Panc1 (cell line): Measurements from ENCODE around the gene GTPBP1. TPM values are rescaled to one million over a fixed set of nuclear protein-coding genes. Genes with fewer than 3 reads are reported as not detected.

ENCODE experiments used
- ATAC-seq: fragments of 200-7000 bp; cut with Tn5 transposase; 2 replicates; pipeline ENCODE4 v1.9.1; 2020; ENCODE audit warnings: mild to moderate bottlenecking, moderate library complexity
- BruUV-seq: library from RNA; stranded (reverse); fragments of 400-500 nt; replicated peaks from 2 replicates; lab custom pipeline; 2021; lab: Mats Ljungman, UMichigan
- CTCF ChIA-PET: fragments of 300-600 bp; sonication (Branson Sonifier 250); formaldehyde crosslinking; loops from one replicate; lab custom pipeline; 2022; ENCODE audit warnings: antibody characterized with exemption; lab: Charles Lee
- POLR2A ChIA-PET: fragments of 300-600 bp; sonication (Branson Sonifier 250); formaldehyde crosslinking; loops from one replicate; lab custom pipeline; 2022; ENCODE audit warnings: antibody characterized with exemption; lab: Charles Lee
- DNase-seq: peaks from one replicate; pipeline ENCODE4 v3.0.0-alpha.2; 2010; ENCODE audit warnings: low read depth, low spot score
- H3K27ac ChIP-seq: 2 replicates; pipeline ENCODE4 v1.5.1; 2011; ENCODE audit warnings: mild to moderate bottlenecking, low read length, inconsistent platforms
- H3K27me3 ChIP-seq: fragments of 200-500 bp; sonication (Bioruptor generic); 2 replicates; pipeline ENCODE4 v1.6.0; 2014; ENCODE audit warnings: low read length, inconsistent platforms; ENCODE audit not compliant: control insufficient read depth, insufficient read depth
- H3K36me3 ChIP-seq: fragments of 200-500 bp; sonication (Bioruptor generic); 2 replicates; pipeline ENCODE4 v1.5.1; 2014; ENCODE audit warnings: inconsistent platforms, mild to moderate bottlenecking, low read length, moderate library complexity; ENCODE audit not compliant: control insufficient read depth, insufficient read depth
- H3K4me1 ChIP-seq: 2 replicates; pipeline ENCODE4 v1.5.1; 2011; ENCODE audit warnings: inconsistent platforms, mild to moderate bottlenecking, low read length, moderate library complexity; ENCODE audit not compliant: control insufficient read depth, insufficient read depth
- H3K4me3 ChIP-seq, 2 experiments: 2 replicates each; pipeline ENCODE4 v1.5.1; 2011 to 2012; ENCODE audit warnings: low read depth in 2 of 2, low read length in 2 of 2, mild to moderate bottlenecking in 2 of 2, inconsistent platforms in 1 of 2, moderate library complexity in 1 of 2
- H3K9me3 ChIP-seq: fragments of 200-500 bp; sonication (Bioruptor generic); 2 replicates; pipeline ENCODE4 v1.5.1; 2014; ENCODE audit warnings: low read depth, mild to moderate bottlenecking, inconsistent platforms, low read length, moderate library complexity; ENCODE audit not compliant: control insufficient read depth, insufficient read depth
- CTCF ChIP-seq: fragments of 450-650 bp; IDR thresholded peaks from 2 replicates; pipeline ENCODE4 v1.5.1; 2017; ENCODE audit warnings: mild to moderate bottlenecking
- POLR2AphosphoS5 ChIP-seq: IDR thresholded peaks from 2 replicates; pipeline ENCODE4 v1.6.1; 2012; ENCODE audit warnings: mild to moderate bottlenecking, low read depth, low read length, moderate library complexity
- REST ChIP-seq, 2 experiments: IDR thresholded peaks; 2 replicates each; pipeline ENCODE4 v1.6.1; 2011 to 2012; ENCODE audit warnings: low read depth in 2 of 2, control low read depth in 1 of 2, low read length in 1 of 2, mild to moderate bottlenecking in 1 of 2, moderate library complexity in 1 of 2; ENCODE audit not compliant: insufficient read depth in 1 of 2
- SIN3A ChIP-seq: IDR thresholded peaks from 2 replicates; pipeline ENCODE4 v1.6.1; 2012; ENCODE audit warnings: low read depth, mild to moderate bottlenecking, low read length, moderate library complexity, borderline replicate concordance; ENCODE audit not compliant: insufficient read depth
- TCF7L2 ChIP-seq: IDR thresholded peaks from 2 replicates; pipeline ENCODE4 v1.6.1; 2011; ENCODE audit warnings: mild to moderate bottlenecking, low read depth, low read length, inconsistent platforms
- in situ Hi-C: cut with HindIII; loops from 2 replicates; pipeline ENCODE4 v1.10.0; 2016; ENCODE audit warnings: low sequenced_read_pairs, low pct_unique_long_range_greater_than_20kb
- intact Hi-C: fragments of 100-400 bp; cut with micrococcal nuclease; formaldehyde crosslinking; loops from one replicate; pipeline ENCODE4 v1.10.0; 2022; ENCODE audit not compliant: unreplicated experiment
- total RNA-seq: library from RNA; stranded (reverse); gene quantifications from one replicate; pipeline ENCODE4 v1.2.1, GENCODE V29; 2021; ENCODE audit not compliant: unreplicated experiment

Gene GTPBP1
- total RNA-seq, 1 experiment from 2014 or later: 25.5 TPM

- Histone ChIP-seq H3K27ac (no peak overlapping the region), H3K27me3 (no peaks in the 10 kb centered on the region), H3K4me1 (no peaks in the 10 kb centered on the region), H3K4me3 (no peak overlapping the region), H3K36me3 (no peaks in the 10 kb centered on the region), H3K9me3 (no peaks in the 10 kb centered on the region)
- in situ Hi-C loops: no loop called here
- ChIA-PET POLR2A (no interaction called here), CTCF (no interaction called here)
- DNase-seq (no peak), ATAC-seq (no peak)
- intact Hi-C loops: no loop called here
- no TSS peak for BruUV-seq
- TF ChIP-seq SIN3A (no peak), REST (IDR thresholded peaks at IDR 0.05; ENCODE audit: insufficient read depth in 1 of 2, low read depth in 2 of 2, low read length in 1 of 2) (no peak), CTCF (no peak), POLR2AphosphoS5 (no peak), TCF7L2 (no peak)
These were observed 42.9 kb downstream of the GTPBP1 start for GRCh38 chr22:38748487-38749136.

- Histone ChIP-seq H3K36me3 (no peaks in the 10 kb centered on the region), H3K4me1 (peaks cover 5% of the 10 kb centered on the region; the same call in 1 of the 2 replicates), H3K9me3 (no peaks in the 10 kb centered on the region), H3K27me3 (no peaks in the 10 kb centered on the region), H3K4me3 (no peak overlapping the region), H3K27ac (no peak overlapping the region)
- ChIA-PET POLR2A (no interaction called here), CTCF (no interaction called here)
- ATAC-seq (no peak), DNase-seq (no peak)
- no peak for TF ChIP-seq TCF7L2
- no peak for TF ChIP-seq POLR2AphosphoS5
- no peak for TF ChIP-seq REST (IDR thresholded peaks at IDR 0.05; ENCODE audit: insufficient read depth in 1 of 2, low read depth in 2 of 2, low read length in 1 of 2)
- TF ChIP-seq SIN3A: no peak
- no peak for TF ChIP-seq CTCF
- in situ Hi-C loops (no loop called here), intact Hi-C loops (no loop called here)
- BruUV-seq: no TSS peak
These were observed 44.4 kb downstream of the GTPBP1 start for GRCh38 chr22:38750104-38750503.
